WTC11 (cell line): ENCODE measurements around the gene MED23.

ENCODE experiments used
- CTCF ChIP-seq: fragments of 200-600 bp; IDR thresholded peaks from 2 replicates; pipeline ENCODE4 v1.8.0; 2022; ENCODE audit warnings: antibody characterized with exemption
- NR1H2 ChIP-seq: sonication (generic); formaldehyde crosslinking; IDR thresholded peaks from 2 replicates; pipeline ENCODE4 v1.9.0; 2021; ENCODE audit warnings: mild to moderate bottlenecking, moderate library complexity, missing genetic modification reagents
- TF ChIP-seq, protein P1 (sequence below): sonication (generic); formaldehyde crosslinking; IDR thresholded peaks from 2 replicates; pipeline ENCODE4 v1.8.1; 2023; ENCODE audit warnings: mild to moderate bottlenecking, missing genetic modification reagents, borderline replicate concordance

DNA sequence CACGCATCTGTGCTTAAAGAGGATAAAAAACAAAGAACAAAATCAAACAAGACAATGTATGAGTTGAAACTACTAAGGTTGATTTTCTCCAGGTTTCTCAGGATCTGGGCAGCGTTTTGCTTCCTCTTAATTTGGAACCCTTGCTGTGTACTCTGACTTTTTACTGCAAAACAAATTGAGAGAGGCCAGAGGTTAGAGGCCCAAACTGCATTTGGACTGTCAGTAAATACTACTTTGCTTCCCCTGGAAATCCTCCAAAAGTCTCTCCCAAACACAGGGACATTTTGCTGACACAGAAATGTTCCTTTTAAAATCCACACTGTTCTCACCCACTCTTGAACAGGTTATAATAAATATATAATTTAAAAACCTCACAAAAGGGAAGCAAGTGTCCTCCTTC is 53.9 kb downstream of the MED23 start:
- TF ChIP-seq NR1H2 (CRISPR knock-in tag) (no peak), CTCF (no peak)
- TF ChIP-seq, protein P1, sequence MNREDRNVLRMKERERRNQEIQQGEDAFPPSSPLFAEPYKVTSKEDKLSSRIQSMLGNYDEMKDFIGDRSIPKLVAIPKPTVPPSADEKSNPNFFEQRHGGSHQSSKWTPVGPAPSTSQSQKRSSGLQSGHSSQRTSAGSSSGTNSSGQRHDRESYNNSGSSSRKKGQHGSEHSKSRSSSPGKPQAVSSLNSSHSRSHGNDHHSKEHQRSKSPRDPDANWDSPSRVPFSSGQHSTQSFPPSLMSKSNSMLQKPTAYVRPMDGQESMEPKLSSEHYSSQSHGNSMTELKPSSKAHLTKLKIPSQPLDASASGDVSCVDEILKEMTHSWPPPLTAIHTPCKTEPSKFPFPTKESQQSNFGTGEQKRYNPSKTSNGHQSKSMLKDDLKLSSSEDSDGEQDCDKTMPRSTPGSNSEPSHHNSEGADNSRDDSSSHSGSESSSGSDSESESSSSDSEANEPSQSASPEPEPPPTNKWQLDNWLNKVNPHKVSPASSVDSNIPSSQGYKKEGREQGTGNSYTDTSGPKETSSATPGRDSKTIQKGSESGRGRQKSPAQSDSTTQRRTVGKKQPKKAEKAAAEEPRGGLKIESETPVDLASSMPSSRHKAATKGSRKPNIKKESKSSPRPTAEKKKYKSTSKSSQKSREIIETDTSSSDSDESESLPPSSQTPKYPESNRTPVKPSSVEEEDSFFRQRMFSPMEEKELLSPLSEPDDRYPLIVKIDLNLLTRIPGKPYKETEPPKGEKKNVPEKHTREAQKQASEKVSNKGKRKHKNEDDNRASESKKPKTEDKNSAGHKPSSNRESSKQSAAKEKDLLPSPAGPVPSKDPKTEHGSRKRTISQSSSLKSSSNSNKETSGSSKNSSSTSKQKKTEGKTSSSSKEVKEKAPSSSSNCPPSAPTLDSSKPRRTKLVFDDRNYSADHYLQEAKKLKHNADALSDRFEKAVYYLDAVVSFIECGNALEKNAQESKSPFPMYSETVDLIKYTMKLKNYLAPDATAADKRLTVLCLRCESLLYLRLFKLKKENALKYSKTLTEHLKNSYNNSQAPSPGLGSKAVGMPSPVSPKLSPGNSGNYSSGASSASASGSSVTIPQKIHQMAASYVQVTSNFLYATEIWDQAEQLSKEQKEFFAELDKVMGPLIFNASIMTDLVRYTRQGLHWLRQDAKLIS (CRISPR knock-in tag) = no peak
